Measurements from ENCODE around the gene PRDM16.

DNA sequence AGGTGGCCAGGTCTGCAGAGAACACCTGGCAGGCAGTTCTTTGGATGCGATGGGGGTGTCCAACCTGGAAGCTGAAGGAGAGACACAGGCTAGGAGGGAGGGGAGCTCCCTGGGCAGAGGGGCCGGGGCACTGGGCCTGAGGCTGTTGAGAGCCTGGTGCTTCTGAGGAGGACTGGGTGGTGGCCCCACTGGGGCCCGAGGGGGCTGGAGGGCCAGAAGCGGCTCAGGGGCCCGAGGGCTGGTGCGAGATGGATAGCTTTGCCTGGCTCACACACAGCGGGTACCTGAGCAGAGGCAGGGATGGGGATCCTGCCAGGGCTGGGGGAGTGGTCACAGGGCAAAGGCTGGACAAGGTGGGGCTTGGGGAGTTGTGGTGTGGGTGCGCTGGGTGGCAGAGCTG is 37.2 kb downstream of the PRDM16 start:
- TF ChIP-seq, protein P1, sequence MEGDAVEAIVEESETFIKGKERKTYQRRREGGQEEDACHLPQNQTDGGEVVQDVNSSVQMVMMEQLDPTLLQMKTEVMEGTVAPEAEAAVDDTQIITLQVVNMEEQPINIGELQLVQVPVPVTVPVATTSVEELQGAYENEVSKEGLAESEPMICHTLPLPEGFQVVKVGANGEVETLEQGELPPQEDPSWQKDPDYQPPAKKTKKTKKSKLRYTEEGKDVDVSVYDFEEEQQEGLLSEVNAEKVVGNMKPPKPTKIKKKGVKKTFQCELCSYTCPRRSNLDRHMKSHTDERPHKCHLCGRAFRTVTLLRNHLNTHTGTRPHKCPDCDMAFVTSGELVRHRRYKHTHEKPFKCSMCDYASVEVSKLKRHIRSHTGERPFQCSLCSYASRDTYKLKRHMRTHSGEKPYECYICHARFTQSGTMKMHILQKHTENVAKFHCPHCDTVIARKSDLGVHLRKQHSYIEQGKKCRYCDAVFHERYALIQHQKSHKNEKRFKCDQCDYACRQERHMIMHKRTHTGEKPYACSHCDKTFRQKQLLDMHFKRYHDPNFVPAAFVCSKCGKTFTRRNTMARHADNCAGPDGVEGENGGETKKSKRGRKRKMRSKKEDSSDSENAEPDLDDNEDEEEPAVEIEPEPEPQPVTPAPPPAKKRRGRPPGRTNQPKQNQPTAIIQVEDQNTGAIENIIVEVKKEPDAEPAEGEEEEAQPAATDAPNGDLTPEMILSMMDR (IDR thresholded peaks at IDR 0.05; ENCODE audit: control extremely low read depth in 1 of 3, insufficient read depth in 1 of 3, low read depth in 1 of 3, low read length in 3 of 3) = no peak
- TF ChIP-seq POLR2A (IDR thresholded peaks at IDR 0.05; ENCODE audit: control extremely low read depth in 1 of 2, low read depth in 2 of 2, low read length in 2 of 2) = no peak
- no peak for TF ChIP-seq EZH2 (IDR thresholded peaks at IDR 0.05; ENCODE audit: low read depth, low read length, severe bottlenecking)
- no peak for TF ChIP-seq EGR1 (IDR thresholded peaks at IDR 0.05; ENCODE audit: borderline replicate concordance, low read depth, low read length)
- TF ChIP-seq MAFK (IDR thresholded peaks at IDR 0.05; ENCODE audit: low read depth, low read length) = no peak
- no peak for TF ChIP-seq POU5F1 (IDR thresholded peaks at IDR 0.05; ENCODE audit: low read depth, low read length)

Data from H1 (cell line).